Measurements from ENCODE around the gene CSRNP3.

GRCh38 chr2:165505514-165505913 is 36.0 kb downstream of the CSRNP3 start:
- TF ChIP-seq, protein P1, sequence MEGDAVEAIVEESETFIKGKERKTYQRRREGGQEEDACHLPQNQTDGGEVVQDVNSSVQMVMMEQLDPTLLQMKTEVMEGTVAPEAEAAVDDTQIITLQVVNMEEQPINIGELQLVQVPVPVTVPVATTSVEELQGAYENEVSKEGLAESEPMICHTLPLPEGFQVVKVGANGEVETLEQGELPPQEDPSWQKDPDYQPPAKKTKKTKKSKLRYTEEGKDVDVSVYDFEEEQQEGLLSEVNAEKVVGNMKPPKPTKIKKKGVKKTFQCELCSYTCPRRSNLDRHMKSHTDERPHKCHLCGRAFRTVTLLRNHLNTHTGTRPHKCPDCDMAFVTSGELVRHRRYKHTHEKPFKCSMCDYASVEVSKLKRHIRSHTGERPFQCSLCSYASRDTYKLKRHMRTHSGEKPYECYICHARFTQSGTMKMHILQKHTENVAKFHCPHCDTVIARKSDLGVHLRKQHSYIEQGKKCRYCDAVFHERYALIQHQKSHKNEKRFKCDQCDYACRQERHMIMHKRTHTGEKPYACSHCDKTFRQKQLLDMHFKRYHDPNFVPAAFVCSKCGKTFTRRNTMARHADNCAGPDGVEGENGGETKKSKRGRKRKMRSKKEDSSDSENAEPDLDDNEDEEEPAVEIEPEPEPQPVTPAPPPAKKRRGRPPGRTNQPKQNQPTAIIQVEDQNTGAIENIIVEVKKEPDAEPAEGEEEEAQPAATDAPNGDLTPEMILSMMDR (IDR thresholded peaks at IDR 0.05 in 2 of 3, conservative IDR thresholded peaks at IDR 0.05 in 1 of 3; ENCODE audit: borderline replicate concordance in 1 of 3, insufficient read depth in 1 of 3, low read depth in 2 of 3, low read length in 2 of 3), result no peak
- no peak for TF ChIP-seq POLR2AphosphoS5 (IDR thresholded peaks at IDR 0.05; ENCODE audit: low read depth, low read length)
- TF ChIP-seq, protein P2, sequence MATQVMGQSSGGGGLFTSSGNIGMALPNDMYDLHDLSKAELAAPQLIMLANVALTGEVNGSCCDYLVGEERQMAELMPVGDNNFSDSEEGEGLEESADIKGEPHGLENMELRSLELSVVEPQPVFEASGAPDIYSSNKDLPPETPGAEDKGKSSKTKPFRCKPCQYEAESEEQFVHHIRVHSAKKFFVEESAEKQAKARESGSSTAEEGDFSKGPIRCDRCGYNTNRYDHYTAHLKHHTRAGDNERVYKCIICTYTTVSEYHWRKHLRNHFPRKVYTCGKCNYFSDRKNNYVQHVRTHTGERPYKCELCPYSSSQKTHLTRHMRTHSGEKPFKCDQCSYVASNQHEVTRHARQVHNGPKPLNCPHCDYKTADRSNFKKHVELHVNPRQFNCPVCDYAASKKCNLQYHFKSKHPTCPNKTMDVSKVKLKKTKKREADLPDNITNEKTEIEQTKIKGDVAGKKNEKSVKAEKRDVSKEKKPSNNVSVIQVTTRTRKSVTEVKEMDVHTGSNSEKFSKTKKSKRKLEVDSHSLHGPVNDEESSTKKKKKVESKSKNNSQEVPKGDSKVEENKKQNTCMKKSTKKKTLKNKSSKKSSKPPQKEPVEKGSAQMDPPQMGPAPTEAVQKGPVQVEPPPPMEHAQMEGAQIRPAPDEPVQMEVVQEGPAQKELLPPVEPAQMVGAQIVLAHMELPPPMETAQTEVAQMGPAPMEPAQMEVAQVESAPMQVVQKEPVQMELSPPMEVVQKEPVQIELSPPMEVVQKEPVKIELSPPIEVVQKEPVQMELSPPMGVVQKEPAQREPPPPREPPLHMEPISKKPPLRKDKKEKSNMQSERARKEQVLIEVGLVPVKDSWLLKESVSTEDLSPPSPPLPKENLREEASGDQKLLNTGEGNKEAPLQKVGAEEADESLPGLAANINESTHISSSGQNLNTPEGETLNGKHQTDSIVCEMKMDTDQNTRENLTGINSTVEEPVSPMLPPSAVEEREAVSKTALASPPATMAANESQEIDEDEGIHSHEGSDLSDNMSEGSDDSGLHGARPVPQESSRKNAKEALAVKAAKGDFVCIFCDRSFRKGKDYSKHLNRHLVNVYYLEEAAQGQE (IDR thresholded peaks at IDR 0.05; ENCODE audit: low read depth), result no peak
- TF ChIP-seq CEBPB (IDR thresholded peaks at IDR 0.05; ENCODE audit: low read depth), result no peak
